Activated CD4-positive, alpha-beta T cell treated with anti-CD3 and anti-CD28 coated beads for 48 hours (primary cell): ENCODE data around the gene KRIT1.
A peak's percentile ranks its signal among the peaks of the same experiment; 100 is the strongest.
"Not testable (repeated sequence)": the region's sequence is repeated elsewhere in the genome, so short reads cannot be mapped to it uniquely, and the experiment has no call there.

Experiments
- DNase-seq: peaks from one replicate; pipeline ENCODE4 v3.0.0-alpha.2; 2020

KRIT1 gene

GRCh38 chr7:92245487-92246359, at the start of gene KRIT1, which contains the start of gene ANKIB1:
KRIT1 (minus strand) TSS chr7:92245914; CDS start chr7:92242135, 3,779 bp downstream.
ANKIB1 (plus strand) TSS chr7:92245974; CDS start chr7:92294979, 49,005 bp downstream.
- DNase-seq: peak; percentile 90

DNA sequence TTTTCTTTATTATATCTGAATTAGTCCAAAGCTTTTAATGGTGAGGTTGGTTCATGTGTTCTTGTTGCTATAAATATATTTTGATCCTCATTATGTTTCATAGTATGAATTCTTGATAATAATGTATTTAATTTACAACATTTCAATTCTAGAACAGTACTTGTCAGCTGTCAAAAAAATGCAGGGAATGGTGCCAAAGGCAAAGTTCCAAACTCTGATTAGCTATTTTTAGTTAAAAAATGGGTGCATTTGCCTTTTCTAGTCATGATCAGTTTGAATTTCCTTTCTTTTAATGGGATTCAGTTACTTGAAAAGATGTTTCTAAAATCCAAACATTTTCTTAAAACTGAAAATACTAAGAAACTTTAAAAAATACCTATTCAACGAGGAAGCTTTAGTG, 49.7 kb upstream of the KRIT1 start:
- no peak for DNase-seq

- DNase-seq: no peak
Measured at GRCh38 chr7:92293896-92294590, 48.3 kb upstream of the KRIT1 start.

GRCh38 chr7:92292981-92293380, 47.3 kb upstream of the KRIT1 start:
- no peak for DNase-seq

GRCh38 chr7:92289321-92289720, 43.6 kb upstream of the KRIT1 start:
- no peak for DNase-seq

DNA sequence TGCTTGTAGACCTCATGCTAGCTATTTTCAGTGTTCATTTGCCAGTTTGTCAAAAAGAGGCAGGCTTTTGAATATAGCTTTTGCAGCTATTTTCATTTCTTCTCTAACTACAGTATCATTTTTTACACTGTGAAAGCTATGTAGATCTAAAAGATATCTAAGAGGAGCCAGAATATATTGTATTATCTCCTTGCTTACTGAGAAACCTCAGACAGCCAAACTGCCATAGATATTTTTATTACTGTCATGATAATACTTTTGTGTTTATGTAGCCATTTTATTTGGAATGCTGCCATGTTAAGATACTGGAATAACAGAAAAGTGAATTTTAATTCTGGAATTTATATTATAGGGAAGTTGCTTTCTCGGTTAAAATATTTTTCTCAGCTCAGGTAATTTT, 37.2 kb upstream of the KRIT1 start:
- DNase-seq: no peak

DNA sequence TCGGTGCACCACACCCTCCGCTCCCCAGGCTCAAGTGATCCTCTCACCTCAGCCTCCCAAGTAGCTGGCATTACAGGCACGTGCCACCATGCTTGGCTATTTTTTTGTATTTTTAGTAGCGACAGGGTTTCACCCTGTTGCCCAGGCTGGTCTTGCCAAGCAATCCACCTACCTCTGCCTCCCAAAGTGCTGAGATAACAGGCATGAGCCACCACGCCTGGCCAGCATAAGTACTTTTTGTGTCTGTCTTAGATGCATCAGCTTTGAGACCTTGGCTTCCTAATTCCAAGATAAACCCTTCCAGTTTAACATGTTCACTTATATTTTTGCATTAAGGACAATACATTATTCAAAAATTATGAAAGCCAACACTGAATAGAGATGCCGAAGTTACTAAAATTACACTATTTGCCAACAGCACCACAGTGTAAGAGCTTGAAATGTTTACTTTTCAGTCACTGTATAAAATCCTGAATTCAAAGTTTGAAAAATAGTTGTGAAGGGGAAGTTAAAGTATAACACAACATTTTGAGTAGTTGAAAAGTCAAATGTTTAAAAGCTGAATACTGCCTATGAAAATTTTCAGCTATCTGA, 36.6 kb upstream of the KRIT1 start:
- no peak for DNase-seq

DNA sequence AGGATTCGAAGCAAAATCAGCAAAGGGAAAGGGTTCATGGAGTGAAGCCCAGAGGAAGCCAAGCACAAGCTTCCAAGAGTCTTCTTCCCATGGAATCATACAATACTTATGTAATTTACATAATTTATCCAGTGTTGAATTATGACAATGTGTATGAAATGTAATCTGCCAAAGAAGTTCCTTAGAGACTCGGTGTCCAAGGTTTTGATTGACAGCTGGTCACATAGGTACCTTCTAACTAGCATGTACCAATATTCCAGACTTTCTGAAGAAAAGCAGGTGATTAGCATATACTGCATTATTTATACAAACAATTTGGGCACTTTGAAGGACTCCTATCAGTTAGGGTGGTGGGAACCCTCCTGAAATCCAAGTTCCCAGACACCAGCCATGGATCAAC, 35.3 kb upstream of the KRIT1 start:
- no peak for DNase-seq

DNA sequence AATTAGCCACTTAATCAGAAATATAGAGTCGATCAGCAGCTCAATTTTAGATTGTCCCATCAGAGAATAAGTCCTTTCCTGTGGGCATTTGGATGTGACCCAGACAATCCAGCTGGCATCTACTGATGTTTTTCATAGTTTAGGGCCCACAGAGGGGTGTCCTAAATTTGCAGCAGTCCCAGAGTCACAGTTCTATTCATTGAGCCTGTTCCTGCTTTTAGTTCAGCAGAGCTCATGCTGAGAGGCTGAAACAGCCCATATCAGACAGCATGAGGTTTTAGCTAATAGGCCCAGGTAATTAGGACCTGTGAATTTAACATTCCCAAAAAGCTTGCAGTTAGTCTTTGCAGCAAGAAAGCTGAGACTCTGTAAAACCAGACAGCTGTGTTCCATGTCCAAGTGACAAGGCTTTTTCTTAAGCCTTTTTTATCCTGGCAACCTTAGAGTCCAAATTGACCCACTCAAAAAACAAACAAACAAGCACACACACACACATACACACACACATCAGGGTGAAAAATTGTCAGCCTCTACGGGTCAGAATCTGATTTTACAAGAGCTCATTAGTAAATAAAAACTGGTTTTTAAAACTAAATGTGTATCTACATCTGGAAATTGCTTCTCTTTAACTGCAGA, 33.8 kb upstream of the KRIT1 start:
- DNase-seq: no peak

GRCh38 chr7:92276460-92276864, 30.7 kb upstream of the KRIT1 start:
- DNase-seq: no peak

GRCh38 chr7:92275327-92275726, 29.6 kb upstream of the KRIT1 start:
- DNase-seq: no peak

DNA sequence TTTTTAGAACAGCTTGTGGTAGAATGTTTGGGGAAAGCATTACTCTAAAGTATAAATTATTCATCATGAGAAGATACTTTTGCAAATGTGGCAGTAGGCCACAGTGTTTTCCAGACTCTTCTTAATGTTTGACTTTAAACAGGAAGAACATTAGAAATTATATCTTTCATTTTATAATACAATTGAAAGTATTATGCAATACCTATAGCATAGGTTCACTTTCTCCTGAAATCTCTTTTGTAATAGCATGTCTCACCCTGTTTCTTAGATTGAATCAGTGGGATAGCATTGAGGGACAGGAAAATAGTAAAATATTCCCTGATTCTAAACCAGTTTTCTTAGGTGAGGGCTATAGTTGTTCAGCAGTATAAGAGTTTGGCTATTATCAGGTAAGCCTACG, 23.2 kb upstream of the KRIT1 start:
- no peak for DNase-seq

GRCh38 chr7:92266415-92267241, 20.9 kb upstream of the KRIT1 start:
- no peak for DNase-seq

DNA sequence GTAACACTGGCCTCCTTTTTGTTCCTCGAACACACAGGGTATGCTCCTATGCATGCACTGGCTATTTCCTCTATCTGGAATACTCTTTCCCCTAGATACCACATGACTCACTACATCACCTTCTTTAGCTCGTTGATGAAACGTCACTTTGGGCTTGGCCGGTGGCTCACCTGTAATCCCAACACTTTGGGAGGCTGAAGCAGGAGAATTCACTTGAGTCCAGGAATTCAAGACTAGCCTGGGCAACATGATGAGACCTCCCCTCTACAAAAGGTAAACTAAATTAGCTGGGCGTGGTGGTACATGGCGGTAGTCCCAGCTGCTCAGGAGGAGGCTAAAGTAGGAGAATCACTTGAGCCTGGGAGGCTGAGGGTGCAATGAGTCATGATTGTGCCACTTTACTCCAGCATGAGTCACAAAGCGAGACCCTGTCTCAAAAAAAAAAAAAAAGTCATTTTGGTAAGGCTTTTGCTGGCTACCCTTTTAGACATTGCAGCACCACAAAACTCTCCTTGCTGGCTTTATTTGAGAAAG, 14.6 kb upstream of the KRIT1 start:
- no peak for DNase-seq

DNA sequence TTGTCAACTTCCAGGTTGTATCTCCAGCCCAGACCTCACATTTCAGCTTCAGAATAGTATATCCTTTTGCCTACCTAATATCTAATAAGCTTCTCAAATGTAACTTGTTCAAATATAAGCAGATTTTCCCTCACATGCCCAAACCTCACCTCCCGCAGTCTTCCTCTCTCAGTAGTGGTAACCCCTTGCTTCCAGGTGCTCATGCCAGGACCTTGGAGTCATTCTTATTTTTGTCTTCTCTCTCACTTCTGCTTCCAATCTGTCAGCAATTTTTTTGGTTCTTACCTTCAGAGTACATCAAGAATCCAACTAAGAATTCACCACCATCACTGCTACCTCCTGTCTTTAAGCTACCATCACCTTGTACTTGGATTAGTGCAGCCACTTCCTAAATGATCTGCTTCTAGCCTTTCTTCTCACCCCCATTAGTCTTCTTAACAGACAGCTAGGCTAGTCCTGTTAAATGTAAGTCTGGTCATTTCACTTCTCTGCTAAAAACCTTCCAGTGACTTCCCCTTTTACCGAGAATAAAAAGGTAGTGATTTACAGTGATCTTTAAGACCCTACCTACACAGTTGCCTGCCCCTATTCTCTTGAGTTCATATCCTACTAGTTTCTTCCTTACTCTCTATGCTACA, 14.0 kb upstream of the KRIT1 start:
- DNase-seq: no peak

DNA sequence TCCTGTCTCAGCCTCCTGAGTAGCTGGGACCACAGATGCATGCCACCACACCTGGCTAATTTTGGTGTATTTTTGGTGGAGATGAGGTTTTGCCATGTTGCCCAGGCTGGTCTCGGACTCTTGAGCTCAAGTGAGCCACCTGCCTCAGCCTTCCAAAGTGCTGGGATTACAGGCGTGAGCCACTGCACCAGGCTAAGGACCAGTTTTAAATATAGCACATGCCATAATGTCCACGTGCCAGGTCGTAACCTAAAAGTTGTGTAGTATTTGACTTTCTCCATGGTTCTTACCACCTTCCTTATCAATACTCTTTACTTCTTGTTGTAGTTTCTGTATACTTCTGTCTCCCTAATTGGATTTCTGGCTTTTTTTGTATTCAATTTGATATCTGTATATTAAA, 13.3 kb upstream of the KRIT1 start:
- DNase-seq: no peak

DNA sequence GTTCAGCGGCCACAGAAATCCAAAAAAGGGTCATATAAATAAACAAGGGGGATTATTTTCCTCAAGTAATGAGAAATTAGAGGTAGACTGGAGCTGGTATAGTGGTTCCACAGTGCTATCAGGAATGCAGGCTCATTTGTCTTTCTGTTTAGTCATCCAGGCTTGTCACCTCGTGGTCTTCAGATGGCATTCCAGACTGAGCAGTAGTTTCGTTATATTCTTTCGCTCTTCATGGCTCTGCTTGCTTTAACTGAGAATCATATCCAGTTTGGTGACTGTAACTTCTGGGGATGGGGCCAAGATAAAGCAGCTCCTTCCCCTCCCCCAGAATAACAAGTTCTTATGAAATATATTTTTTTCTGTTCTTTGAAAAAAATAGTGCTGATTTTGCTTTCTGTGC, 9.6 kb upstream of the KRIT1 start:
- DNase-seq: no peak

- not testable (repeated sequence) for DNase-seq
Measured at GRCh38 chr7:92254800-92255199, 9.1 kb upstream of the KRIT1 start.

DNA sequence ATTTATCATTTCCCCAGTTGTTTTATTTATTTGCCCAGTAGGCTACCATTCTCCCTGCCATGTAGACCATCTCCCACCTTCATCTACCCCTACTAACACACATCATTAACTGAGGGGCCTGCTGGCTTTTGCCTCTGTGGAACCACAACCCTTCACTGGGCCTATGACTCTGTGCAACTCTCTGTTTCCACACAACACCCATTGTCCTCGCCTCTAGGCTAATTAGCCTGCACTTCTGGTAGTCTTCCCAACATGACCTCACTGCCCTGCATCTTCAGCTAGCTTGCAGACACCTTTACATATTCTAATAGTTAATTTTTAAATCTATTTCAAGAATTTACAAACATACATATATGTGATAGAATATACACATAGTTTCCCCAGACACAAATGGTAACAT, 7.5 kb upstream of the KRIT1 start:
- DNase-seq: no peak

GRCh38 chr7:92251181-92251580, 5.5 kb upstream of the KRIT1 start:
- DNase-seq: no peak

DNA sequence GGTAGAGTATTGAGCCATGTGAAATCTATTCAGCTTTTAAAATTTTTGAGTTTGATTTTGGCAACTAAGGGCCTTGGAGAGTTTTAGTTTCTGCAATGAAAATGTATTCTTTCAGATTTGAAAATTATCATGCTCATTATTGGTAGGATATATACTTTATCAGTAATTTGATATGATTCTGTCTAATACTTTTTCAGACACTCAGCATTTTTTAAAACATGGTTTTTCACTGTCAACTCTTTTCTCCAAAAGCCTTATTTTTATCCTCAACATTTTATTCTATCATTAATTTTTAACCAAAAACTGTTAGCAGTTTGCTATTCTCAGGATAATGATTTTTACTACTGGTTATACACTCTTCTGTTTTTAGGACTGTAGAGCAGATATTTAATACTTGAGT, 4.9 kb upstream of the KRIT1 start:
- DNase-seq: no peak
